DMS114 treated with DMSO at 0.1 percent for 48 hours (cell line): ENCODE results near the gene NCOR2.

Source experiments
- DNase-seq: peaks from one replicate; lab custom pipeline; 2025; ENCODE audit not compliant: unreplicated experiment; lab: John Stamatoyannopoulos, UW

The NCOR2 gene

DNA sequence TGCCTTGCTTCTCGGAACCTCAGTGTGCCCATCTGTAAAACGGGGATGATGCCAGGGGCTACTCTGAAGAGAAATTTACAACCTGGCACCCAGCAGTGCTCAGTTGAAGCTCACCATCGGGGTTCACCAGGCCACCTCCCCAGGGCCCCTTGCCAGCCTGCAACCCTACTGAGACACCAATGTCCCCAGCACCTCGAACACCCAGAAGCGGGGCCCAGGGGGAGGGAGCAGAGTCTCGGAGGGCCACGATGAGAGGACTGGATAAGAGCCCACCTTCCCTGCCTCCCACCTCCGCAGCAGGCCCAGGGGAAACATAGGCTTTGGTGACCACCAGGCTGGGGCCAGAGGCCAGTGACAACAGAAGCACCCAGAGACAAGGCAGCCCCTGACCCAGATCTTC lies 22.4 kb downstream of the NCOR2 start:
- DNase-seq: no peak

- DNase-seq: no peak
Measured at GRCh38 chr12:124544311-124544970, 23.0 kb downstream of the NCOR2 start.

DNA sequence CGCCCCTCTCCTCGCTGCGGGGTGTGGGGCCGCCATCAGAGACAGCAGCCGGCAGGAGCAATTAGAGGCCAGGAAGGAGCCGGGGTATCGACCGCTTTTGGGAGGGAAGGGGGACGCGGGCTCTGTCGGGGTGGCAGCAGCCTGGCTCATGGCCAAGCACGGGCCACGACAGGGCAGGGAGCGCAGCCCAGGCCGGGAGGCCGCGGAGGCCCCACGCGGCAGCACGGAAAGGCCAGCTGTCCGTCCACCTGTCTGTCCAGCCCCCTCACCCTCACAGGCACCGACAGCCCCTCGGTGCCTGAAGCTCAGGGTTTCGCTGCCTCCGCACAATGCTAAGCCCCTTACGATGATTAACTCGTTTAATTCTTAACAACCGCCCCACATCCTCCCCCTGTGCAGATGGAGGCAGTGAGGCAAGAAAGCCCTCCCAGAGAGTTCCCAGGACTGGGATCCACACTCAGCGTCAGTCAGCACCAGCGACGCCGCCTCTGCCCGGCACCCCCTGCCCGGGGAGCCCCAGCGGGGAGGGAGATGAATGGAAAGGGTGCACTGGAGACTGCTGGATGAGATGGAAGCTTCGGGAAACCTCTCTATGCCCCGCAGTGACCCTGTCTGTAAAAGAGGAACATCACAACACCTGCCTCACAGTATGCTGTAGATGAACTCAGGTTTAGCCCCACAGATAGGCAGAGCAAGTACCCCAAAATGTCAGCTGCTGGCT lies 23.7 kb downstream of the NCOR2 start:
- DNase-seq: no peak

- DNase-seq: peak; percentile 16
Measured at GRCh38 chr12:124543052-124543589, 24.3 kb downstream of the NCOR2 start.

DNA sequence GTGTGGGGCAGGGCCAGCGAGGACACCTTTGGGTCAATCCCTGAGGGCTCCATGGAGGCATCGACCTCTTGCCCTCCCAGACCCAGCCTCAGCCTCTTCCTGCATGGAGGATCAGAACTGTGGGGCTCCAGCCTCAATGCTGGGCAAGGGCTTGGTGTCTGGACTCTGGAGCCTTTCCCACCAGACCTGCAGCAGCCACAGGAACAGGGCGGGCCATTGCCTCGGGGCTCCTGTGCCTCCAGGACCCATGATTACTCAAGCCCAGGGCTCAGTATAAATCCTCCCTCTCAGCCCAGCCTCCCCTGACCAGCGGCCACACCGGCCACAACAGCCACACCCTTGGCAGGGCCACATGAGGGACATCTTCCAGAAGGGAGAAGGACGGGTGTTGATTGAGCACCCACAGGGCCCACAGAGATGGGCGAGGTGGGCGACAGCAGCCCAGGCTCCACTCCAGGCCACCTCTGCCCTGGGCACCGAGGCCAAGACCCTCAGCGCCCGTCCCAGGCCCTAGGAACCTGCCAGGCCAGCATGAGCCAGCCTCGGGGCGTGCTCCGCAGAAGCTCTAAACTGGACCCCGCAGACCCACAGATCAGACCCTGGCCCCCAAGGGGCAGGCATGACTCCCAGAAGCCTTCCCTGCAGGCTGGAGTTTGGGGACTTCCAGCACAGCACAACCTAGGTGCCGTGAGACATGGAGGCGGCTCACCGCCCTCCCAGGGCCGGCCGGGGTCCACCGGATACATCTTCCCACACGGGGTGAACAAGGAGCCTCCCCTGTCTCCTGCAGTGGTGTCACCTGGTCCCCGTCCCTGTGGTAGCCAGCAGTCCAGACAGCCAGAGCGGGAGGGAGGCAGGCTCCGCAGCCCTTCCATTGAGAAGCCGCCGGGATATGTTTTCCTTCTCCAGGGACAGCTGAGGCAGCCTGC lies 25.1 kb downstream of the NCOR2 start:
- no peak for DNase-seq

GRCh38 chr12:124541322-124541721 lies 26.1 kb downstream of the NCOR2 start:
- DNase-seq: no peak

DNA sequence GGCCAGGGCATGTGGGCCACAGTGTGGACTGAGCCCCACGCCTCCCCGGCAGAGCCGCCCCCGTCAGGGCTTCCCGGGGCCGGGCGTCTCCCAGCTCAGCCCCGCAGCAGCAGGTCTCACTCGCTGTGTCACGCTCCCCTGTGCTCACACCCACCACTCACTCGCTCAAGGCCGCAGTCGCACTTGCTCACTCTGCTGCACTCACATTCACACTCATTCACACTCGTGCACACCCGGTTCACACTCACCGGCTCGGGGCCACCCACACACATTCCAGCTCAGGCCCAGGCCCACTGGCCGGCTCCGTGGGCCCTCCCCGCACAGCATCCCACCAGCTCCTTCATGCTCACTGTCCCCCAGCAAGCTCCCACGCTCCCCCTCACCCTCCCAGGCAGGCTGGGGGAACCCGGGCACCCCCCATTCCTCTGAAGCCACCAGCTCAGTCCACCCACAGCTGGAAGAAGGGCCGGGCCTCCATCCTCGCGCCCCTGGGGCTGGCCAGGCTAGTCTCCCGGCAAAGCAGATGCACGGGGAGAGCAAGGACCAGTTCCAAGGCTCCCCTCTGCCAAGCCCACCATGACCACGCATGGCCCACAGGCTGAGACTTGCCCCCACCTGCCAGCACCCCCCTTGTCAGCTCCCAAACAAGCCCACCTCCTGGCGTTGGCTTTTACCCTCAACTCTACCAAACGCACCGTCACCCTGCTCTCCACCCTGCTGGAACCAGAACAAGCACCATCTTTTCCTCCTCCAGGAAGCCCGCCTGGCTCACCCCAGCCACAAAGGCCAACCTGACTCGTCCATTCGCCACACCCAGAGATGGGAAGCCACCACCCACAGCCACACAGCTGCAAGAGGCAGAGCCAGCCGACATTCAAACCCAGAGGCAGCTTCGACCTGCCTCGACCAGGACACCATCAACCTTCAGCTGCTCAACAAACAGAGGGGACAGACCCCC lies 28.0 kb downstream of the NCOR2 start:
- no peak for DNase-seq

DNA sequence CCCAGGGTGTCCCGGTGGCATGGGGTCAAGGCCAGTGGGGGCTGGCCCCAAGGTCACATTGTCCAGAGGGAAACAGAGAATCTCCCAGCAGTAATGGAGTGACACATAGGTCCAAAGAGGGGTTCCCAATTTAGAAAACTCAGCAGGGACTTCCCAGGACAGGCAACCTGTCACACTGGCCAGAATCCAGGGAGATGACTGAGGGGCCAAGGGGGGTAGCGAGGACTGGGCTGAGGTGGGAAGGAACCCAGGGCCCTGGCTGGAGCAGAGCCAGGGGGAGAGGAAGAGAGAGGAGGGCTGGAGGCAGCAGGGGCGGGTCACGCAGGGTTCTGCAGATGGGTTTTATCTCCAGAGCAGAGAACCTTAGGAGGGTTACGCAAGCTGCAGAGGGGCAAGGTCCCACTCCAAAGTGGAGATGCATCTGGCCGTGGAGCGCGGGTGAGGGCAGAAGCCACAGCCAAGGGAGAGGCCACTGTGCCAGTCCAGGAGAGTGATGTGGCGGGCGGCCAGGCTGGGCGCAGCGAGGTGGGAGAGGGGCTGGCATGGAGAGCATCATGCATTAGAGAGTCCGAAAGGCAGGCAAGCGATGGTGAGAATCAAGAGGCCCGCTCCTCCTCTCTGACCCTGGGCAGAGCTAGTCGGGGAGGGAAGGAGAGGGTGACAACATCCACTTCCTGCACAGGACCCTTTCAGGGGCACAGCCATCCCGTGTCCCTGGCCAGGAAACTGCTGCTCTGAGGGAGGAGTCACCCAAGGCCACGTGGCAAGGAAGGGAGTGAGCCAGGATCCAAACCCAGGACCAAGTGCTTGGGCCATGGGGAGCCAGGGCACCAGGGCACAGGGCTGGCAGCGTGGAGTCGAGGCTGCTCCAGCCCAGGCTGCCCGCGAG lies 29.0 kb downstream of the NCOR2 start:
- no peak for DNase-seq

DNA sequence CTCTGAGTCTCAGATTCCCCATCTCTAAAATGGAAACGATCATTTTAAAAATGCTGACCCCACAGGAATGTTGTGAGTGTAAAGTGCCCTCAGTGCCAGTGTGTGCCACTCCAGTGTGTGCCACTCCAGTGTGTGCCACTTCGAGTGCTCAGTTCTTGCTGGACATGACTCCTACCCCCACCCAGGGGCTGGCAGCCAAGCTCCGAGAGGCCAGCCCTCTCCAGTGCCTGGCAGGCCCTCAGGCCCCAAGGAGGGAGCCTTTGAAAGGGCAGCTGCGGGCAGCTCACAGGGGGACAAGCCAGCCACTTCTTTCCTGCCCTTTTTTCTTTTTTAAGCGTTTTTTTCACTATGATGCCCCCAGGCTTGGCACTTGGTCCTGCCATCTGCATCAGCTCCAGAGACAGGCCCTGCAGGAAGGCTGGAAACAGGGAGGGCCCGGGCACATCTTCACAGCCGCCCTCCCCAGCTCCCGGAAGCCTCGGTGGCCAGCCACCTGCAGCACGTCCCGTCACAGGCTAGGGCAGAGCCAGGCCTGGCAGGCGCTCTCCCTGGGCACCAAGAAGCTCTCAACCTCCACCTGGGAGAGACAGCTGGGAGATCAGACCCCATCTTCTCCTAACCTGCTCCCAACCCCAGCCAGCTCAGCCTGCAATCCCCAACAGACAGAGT lies 29.8 kb downstream of the NCOR2 start:
- DNase-seq: no peak

GRCh38 chr12:124536641-124537040 lies 30.8 kb downstream of the NCOR2 start:
- no peak for DNase-seq

DNA sequence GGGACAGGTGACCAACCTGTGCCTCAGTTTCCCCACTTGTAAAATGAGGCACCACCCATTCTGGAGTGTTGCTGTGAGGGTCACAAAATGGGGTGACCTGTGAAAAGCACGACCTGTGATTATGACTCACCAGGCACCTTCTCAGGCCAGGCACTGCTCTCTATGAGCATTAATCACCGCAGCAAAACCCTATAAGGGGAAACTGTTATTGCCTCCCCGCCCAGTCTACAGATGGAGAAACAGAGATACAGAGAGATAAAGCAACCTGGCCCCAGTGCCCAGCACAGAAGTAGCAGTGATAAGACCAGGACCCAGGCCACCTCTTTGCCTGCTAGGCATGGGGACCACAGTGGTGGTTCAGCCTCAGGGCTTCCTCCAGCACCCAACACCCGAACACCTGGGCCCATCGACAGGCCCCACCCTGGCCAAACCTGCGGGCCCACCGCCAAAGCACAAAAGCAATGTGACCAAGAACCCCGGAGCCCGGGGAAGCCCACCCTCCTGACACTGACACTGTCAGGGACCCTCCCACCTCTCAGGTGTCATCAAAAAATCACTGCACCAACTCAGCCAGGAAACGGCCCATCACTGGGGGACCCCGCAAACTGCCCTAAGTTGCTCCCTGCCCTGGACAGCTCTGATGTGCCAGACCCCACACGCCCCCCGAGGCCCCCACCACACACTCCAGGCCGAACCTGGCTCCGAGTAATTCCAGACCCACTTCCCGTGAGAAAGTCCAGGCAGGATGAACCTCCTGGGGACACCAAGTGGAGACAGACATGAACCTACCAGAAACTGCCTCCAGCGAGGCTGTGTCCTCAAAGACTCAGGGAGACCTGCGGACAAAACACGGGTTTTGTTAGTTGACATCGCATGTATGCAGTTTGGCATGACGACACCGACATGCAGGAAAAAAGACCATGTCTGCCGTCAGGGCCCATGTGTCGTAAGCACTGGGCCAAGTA lies 32.4 kb downstream of the NCOR2 start:
- no peak for DNase-seq

GRCh38 chr12:124533456-124533855 lies 34.0 kb downstream of the NCOR2 start:
- no peak for DNase-seq

GRCh38 chr12:124532967-124533366 lies 34.4 kb downstream of the NCOR2 start:
- no peak for DNase-seq

DNA sequence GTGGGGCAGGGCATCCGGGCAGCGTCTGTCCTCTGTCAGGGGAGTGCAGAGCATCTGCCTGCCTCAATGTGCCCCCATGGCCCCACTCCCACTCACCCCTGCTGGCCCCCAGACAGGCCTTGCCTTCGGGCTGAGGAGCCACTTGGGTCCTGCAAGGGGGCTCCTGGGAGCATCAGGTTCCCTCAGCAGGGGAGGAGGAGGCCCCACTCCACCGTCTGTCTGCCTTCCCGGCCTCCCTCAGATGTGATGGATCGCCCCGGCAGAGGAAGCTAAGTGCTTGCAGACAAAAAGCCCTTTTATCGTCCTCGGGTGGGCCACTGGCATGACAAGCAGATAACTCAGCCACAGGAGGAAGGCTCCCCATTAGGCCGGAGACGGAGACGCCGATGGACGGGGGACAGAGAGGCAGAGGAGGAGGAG lies 35.1 kb downstream of the NCOR2 start:
- no peak for DNase-seq

- DNase-seq: no peak
Measured at GRCh38 chr12:124531906-124532305, 35.5 kb downstream of the NCOR2 start.

DNA sequence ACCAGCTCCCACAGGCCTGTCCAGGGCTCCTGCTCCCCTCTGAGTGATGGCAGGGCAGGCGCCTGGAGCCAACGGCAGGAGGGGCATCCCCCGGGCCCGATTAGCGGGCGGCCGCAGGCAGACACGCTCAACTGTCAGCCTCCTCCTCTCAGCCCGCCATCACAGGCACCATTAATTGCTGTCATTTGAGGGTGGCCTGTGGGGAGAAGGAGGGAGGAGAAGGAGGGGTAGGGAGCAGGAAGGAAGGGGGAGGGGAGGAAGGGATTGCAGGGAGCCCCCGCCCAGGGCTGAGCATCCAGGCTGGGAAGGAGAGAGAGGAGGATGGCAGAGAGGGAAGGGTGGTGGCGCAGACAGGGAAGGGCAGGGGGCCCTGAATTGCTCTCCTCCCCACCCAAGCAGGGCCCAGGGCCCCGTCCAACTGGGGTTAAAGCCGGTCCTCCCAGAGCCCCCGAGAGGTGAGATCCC lies 36.1 kb downstream of the NCOR2 start:
- no peak for DNase-seq

DNA sequence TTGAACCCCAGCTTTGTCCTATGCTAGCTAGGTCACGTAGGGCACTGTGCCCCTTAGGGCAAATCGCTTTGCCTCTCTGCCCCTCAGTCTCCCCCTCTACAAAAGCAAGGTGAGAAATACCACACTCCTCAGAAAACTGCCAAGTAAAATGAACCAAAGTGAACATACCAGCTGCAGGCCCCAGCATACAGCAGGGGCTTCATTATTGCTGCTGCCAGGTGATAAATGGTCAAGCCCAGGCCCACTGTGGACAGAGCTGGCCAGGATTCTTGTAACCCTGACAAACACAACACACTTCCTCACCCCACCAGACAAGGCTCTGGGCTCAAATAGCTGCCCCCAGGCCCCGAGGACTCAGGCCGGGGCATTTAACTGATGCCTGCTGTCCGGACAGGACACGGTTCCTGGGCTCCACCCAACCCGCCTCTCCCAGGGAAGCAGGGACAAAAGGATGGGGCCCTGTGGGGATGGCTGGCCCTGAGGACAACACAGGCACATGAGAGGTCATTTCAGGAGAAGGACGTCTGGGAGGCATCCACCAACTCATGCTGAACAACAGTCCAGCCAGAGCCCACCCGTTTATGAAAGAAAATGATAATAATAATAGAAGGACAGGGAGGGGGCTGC lies 36.7 kb downstream of the NCOR2 start:
- DNase-seq: no peak
